Fibroblast of lung (primary cell): ENCODE measurements around the gene TMEM183A. TPM values are rescaled to one million over a fixed set of nuclear protein-coding genes. Genes with fewer than 3 reads are reported as not detected.

Experiments used
- DNase-seq, 2 donors: peaks; one replicate each; pipeline versions ENCODE4 v3.0.0 to v3.0.0-alpha.2; 2010; ENCODE audit warnings: low read depth in 2 of 2
- H2AFZ ChIP-seq: 2 replicates; pipeline ENCODE4 v1.5.1; 2012; ENCODE audit warnings: low read length, control low read depth, inconsistent platforms
- H3K27ac ChIP-seq: 2 replicates; pipeline ENCODE4 v1.5.1; 2011; ENCODE audit warnings: low read length, control low read depth; ENCODE audit not compliant: insufficient read depth
- H3K27me3 ChIP-seq: 2 replicates; pipeline ENCODE4 v1.5.1; 2011; ENCODE audit warnings: mild to moderate bottlenecking, low read length; ENCODE audit not compliant: control insufficient read depth, insufficient read depth
- H3K36me3 ChIP-seq: 2 replicates; pipeline ENCODE4 v1.5.1; 2011; ENCODE audit warnings: low read length; ENCODE audit not compliant: control insufficient read depth, insufficient read depth
- H3K4me1 ChIP-seq: 2 replicates; pipeline ENCODE4 v1.5.1; 2011; ENCODE audit warnings: low read length; ENCODE audit not compliant: control insufficient read depth, insufficient read depth; ENCODE audit errors: extremely low read depth
- H3K4me2 ChIP-seq: 2 replicates; pipeline ENCODE4 v1.5.1; 2011; ENCODE audit warnings: low read length, control low read depth; ENCODE audit not compliant: insufficient read depth; ENCODE audit errors: extremely low read depth
- H3K4me3 ChIP-seq, 4 experiments: fragments of 200-600 bp in 1 of 4; sonication (generic) in 1 of 4; replicated peaks in 1 of 4; 2 replicates each; pipeline ENCODE4 v1.5.1; 2011 to 2016; ENCODE audit warnings: low read length in 4 of 4, low read depth in 3 of 4, mild to moderate bottlenecking in 3 of 4, control low read depth in 2 of 4, inconsistent platforms in 1 of 4, mixed read lengths in 1 of 4; ENCODE audit not compliant: insufficient read depth in 1 of 4; ENCODE audit errors: control extremely low read depth in 1 of 4
- H3K79me2 ChIP-seq: 2 replicates; pipeline ENCODE4 v1.5.1; 2012; ENCODE audit warnings: mild to moderate bottlenecking, low read length, inconsistent platforms; ENCODE audit not compliant: control insufficient read depth, insufficient read depth
- H3K9ac ChIP-seq: 2 replicates; pipeline ENCODE4 v1.5.1; 2011; ENCODE audit warnings: mild to moderate bottlenecking, low read length, control low read depth; ENCODE audit not compliant: insufficient read depth
- H3K9me3 ChIP-seq: 2 replicates; pipeline ENCODE4 v1.5.1; 2012; ENCODE audit warnings: low read depth, low read length; ENCODE audit not compliant: control insufficient read depth, insufficient read depth
- H4K20me1 ChIP-seq: 2 replicates; pipeline ENCODE4 v1.5.1; 2011; ENCODE audit warnings: low read length; ENCODE audit not compliant: control insufficient read depth, insufficient read depth; ENCODE audit errors: extremely low read depth
- CTCF ChIP-seq, 2 donors: IDR thresholded peaks in 1 of 2; conservative IDR thresholded peaks in 1 of 2; 1 replicate in 1 of 2; 2 replicates in 1 of 2; pipeline ENCODE4 v1.5.1; 2011 to 2012; ENCODE audit warnings: low read length in 2 of 2, control low read depth in 1 of 2, inconsistent platforms in 1 of 2, low read depth in 1 of 2, mild to moderate bottlenecking in 1 of 2
- EZH2 ChIP-seq: IDR thresholded peaks from 2 replicates; pipeline ENCODE4 v1.5.1; 2012; ENCODE audit warnings: low read length, control low read depth, mild to moderate bottlenecking; ENCODE audit errors: missing control alignments
- polyA plus RNA-seq, 2 donors: library from polyadenylated mRNA; depleted of rRNA in 1 of 2; stranded (reverse) in 1 of 2; unstranded in 1 of 2; fragments of >200 nt; gene quantifications; 2 replicates each; pipeline ENCODE4 v1.2.1, GENCODE V29; 2011 to 2012; ENCODE audit warnings: missing spikeins in 1 of 2
- total RNA-seq: library from RNA; depleted of rRNA; stranded (reverse); fragments of >200 nt; gene quantifications from 2 replicates; pipeline ENCODE4 v1.2.1, GENCODE V29; 2014

TMEM183A gene
- total and polyA plus RNA-seq, 2 donors (not counting 1 experiment from before 2014, with no cell fraction given): 74.2 to 74.5 TPM

GRCh38 chr1:203065986-203066385 lies 58.8 kb downstream of the TMEM183A start:
- no peaks in the 10 kb centered on the region for H3K27me3 ChIP-seq
- H3K79me2 ChIP-seq: no peaks in the 10 kb centered on the region
- no peak overlapping the region for H3K27ac ChIP-seq
- H3K4me1 ChIP-seq: no peaks in the 10 kb centered on the region
- no peak for DNase-seq
- no peak overlapping the region for H2AFZ ChIP-seq
- H3K9me3 ChIP-seq: no peaks in the 10 kb centered on the region
- no peak for TF ChIP-seq CTCF (conservative IDR thresholded peaks at IDR 0.05 in 1 of 2, IDR thresholded peaks at IDR 0.05 in 1 of 2; ENCODE audit: low read depth in 1 of 2, low read length in 2 of 2)
- TF ChIP-seq EZH2: no peak
- H3K4me3 ChIP-seq: no peak overlapping the region
- no peaks in the 10 kb centered on the region for H3K36me3 ChIP-seq
- H3K9ac ChIP-seq: no peak overlapping the region
- H3K4me2 ChIP-seq: no peak overlapping the region
- H4K20me1 ChIP-seq: no peaks in the 10 kb centered on the region

- H3K27ac ChIP-seq: no peak overlapping the region
- H3K36me3 ChIP-seq: no peaks in the 10 kb centered on the region
- DNase-seq: no peak
- H3K27me3 ChIP-seq: no peaks in the 10 kb centered on the region
- no peaks in the 10 kb centered on the region for H4K20me1 ChIP-seq
- H3K9me3 ChIP-seq: no peaks in the 10 kb centered on the region
- H3K4me3 ChIP-seq: no peak overlapping the region
- no peak for TF ChIP-seq EZH2
- TF ChIP-seq CTCF (conservative IDR thresholded peaks at IDR 0.05 in 1 of 2, IDR thresholded peaks at IDR 0.05 in 1 of 2; ENCODE audit: low read depth in 1 of 2, low read length in 2 of 2): no peak
- H3K4me1 ChIP-seq: no peaks in the 10 kb centered on the region
- H3K79me2 ChIP-seq: no peaks in the 10 kb centered on the region
- H3K9ac ChIP-seq: no peak overlapping the region
- no peak overlapping the region for H3K4me2 ChIP-seq
- no peak overlapping the region for H2AFZ ChIP-seq
Observed at GRCh38 chr1:203066965-203067364, 59.8 kb downstream of the TMEM183A start.

- H3K9me3 ChIP-seq: no peaks in the 10 kb centered on the region
- peaks cover 11% of the 10 kb centered on the region for H3K27me3 ChIP-seq
- TF ChIP-seq CTCF (conservative IDR thresholded peaks at IDR 0.05 in 1 of 2, IDR thresholded peaks at IDR 0.05 in 1 of 2; ENCODE audit: low read depth in 1 of 2, low read length in 2 of 2): no peak
- no peak for TF ChIP-seq EZH2
- no peaks in the 10 kb centered on the region for H3K36me3 ChIP-seq
- no peaks in the 10 kb centered on the region for H3K4me1 ChIP-seq
- no peak overlapping the region for H3K27ac ChIP-seq
- no peak overlapping the region for H3K9ac ChIP-seq
- H3K4me2 ChIP-seq: no peak overlapping the region
- H3K4me3 ChIP-seq: no peak overlapping the region
- no peaks in the 10 kb centered on the region for H3K79me2 ChIP-seq
- H4K20me1 ChIP-seq: no peaks in the 10 kb centered on the region
- no peak overlapping the region for H2AFZ ChIP-seq
- DNase-seq: peak in 1 of 2 donors; percentile 11
Observed at GRCh38 chr1:203069030-203069747, 62.0 kb downstream of the TMEM183A start.
